Stimulated activated naive CD8-positive, alpha-beta T cell treated with anti-CD3 and anti-CD28 coated beads, Interleukin-15, amount 100 ng/mL, for 72 hours (primary cell): ENCODE data around the gene DAP3.
"Not testable (repeated sequence)": the region's sequence is repeated elsewhere in the genome, so short reads cannot be mapped to it uniquely, and the experiment has no call there.

Experiments used
- ATAC-seq: fragments of 150-1000 bp; cut with Tn5 transposase; 2 replicates; pipeline ENCODE4 v1.10.0; 2021; ENCODE audit warnings: mild to moderate bottlenecking, moderate library complexity
- DNase-seq, 2 donors: peaks; one replicate each; pipeline ENCODE4 v3.0.0; 2021 to 2022
- H3K27ac Mint-ChIP-seq, 2 donors: one replicate each; pipeline ENCODE4 v1.8.0; 2022; ENCODE audit warnings: mild to moderate bottlenecking in 2 of 2, mixed read lengths in 2 of 2, moderate library complexity in 2 of 2
- H3K27me3 Mint-ChIP-seq: one replicate; pipeline ENCODE4 v1.8.0; 2022; ENCODE audit warnings: mixed read lengths
- H3K4me1 Mint-ChIP-seq: one replicate; pipeline ENCODE4 v1.8.0; 2022; ENCODE audit warnings: mild to moderate bottlenecking, mixed read lengths
- H3K4me3 Mint-ChIP-seq, 2 donors: one replicate each; pipeline ENCODE4 v1.8.0; 2022; ENCODE audit warnings: mild to moderate bottlenecking in 2 of 2, mixed read lengths in 2 of 2, moderate library complexity in 1 of 2
- H3K9me3 Mint-ChIP-seq, 2 donors: one replicate each; pipeline ENCODE4 v1.8.0; 2022; ENCODE audit warnings: mixed read lengths in 2 of 2

DAP3 gene

DNA sequence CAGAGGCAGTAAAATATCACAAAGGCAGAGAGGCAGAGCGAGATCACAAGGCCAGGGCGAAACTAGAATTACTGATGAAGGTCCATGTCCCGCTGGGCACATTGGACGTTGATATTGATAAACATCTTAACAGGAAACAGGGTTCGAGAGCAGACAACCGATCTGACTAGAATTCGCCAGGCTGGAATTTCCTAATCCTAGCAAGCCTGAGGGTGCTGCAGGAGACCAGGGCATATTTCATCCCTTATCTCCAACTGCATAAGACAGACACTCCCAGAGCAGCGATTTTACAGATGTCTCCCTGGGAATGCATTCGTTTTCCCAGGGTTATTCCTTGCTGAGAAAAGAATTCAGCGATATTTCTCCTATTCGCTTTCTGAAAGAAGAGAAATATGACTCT is 8.7 kb downstream of the DAP3 start:
- ATAC-seq, H3K27ac Mint-ChIP-seq, H3K4me3 Mint-ChIP-seq, H3K27me3 Mint-ChIP-seq, H3K9me3 Mint-ChIP-seq, DNase-seq: not testable (repeated sequence)
- H3K4me1 Mint-ChIP-seq: peaks cover 64% of the 10 kb centered on the region

DNA sequence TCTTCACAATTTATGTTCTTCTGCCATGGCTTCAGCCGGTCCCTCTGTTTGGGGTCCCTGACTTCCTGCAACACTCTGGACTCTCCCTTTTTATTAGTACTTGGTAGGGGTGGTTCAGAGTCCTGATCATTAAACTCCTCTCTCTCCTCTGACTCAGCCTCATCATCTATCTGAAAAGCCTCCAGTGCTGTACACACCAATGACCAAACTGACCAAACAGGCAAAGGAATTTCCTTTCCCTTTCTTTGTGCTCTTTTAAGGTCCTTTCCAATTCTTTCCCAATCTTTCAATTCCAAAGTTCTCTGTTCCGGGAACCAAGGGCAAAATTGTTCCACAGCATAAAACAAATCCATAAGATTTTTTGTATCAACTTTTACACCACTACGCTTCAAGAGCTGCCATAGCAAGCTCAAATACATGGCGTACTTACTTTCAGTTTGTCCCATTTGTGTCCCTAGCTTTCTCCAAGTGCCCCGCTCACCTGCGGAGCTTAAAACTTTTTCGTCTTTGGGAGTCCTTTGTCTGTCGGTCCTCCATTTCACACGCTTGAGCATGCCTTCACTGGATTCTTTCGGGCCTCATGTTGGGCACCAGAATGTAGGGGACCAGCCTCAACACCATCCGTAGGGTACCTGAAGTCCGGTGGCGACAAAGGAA is 9.6 kb downstream of the DAP3 start:
- DNase-seq (no peak), ATAC-seq (no peak)
- Mint-ChIP-seq H3K27ac (no peak overlapping the region), H3K27me3 (no peaks in the 10 kb centered on the region), H3K9me3 (no peaks in the 10 kb centered on the region), H3K4me3 (no peak overlapping the region), H3K4me1 (peaks cover 60% of the 10 kb centered on the region)

DNA sequence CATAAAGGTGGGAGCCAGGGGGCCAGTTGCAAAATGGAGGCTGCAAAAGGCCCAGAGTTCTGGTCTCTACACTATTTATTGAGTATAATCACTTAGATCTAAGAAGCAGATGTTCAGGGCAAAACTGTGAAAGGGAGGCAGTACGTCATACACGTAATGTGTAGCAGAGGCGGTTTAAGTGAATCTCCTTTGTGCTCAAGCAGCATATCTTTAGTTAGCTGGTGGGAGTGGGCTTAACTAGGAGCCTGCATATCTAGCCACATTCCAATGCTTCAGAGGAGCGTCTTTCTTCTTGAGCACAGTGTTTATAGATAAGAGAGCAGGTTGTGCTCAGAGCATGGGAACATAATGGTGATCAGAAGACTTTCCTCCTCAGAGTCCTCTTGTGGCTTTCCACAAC is 10.2 kb downstream of the DAP3 start:
- H3K4me3 Mint-ChIP-seq, ATAC-seq, DNase-seq, H3K9me3 Mint-ChIP-seq, H3K27me3 Mint-ChIP-seq, H3K27ac Mint-ChIP-seq: not testable (repeated sequence)
- H3K4me1 Mint-ChIP-seq: peaks cover 58% of the 10 kb centered on the region

DNA sequence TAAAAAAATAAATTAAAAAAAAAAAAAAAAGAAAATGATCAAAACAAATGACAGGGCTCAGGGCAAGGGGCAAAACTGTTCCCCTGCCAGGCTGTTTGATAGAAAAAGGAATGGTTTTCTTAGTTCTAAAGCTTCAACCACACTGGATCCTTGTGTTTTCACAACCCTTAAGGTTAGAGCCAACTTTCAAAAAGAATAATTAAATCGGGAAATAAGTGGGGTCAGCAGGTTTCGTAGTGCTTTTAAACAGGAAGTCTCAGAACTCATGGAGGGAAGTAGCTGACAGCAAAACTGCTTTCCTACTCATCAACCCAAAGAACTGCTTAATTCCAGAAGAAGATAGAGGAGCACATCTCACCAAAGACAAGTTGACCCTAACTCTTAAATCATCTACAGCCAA is 12.8 kb downstream of the DAP3 start:
- not testable (repeated sequence) for DNase-seq, H3K27ac Mint-ChIP-seq, H3K4me3 Mint-ChIP-seq, H3K9me3 Mint-ChIP-seq, ATAC-seq, H3K27me3 Mint-ChIP-seq
- H3K4me1 Mint-ChIP-seq: peaks cover 42% of the 10 kb centered on the region

DNA sequence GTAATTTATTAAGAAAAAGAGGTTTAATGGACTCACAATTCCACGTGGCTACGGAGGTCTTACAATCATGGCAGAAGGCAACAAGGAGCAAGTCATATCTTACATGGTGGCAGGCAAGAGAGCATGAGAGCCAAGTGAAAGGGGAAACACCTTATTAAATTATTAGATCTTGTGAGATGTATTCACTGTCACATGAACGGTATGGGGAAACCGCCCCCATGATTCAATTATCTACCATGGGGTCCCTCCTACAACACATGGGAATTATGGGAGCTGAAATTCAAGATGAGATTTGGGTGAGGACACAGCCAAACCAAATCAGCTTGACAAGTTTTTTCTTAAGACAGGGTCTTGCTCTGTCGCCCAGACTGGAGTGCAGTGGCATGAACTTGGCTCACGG is 14.3 kb downstream of the DAP3 start:
- no peak for ATAC-seq
- H3K27ac Mint-ChIP-seq: peak overlapping the region; percentile 19 to 57

DNA sequence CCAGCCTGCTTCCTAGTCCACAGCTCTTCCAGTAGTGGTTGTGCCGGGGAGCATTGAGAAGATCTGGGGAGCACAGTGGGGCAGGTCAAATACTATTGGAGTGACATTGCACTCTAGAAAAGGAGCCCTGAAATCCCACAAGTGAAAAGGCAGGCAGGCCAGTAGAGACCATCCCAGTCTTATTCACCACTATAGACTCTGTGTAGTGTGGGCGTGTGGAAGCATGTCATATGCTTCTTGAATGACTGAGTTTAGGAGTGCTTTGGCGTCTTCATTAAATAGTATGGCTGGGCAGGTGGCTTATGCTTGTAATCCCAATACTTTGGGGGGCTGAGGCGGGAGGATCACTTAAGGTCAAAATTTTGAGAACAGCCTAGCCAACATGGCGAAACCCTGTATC is 15.5 kb downstream of the DAP3 start:
- not testable (repeated sequence) for H3K4me3 Mint-ChIP-seq, ATAC-seq, DNase-seq, H3K27me3 Mint-ChIP-seq, H3K9me3 Mint-ChIP-seq
- Mint-ChIP-seq H3K27ac (peak overlapping the region in 1 of 2 donors; percentile 66), H3K4me1 (peaks cover 36% of the 10 kb centered on the region)

More for the DNA sequence above, 14.3 kb downstream of the DAP3 start:
- H3K9me3 Mint-ChIP-seq: no peaks in the 10 kb centered on the region
- H3K4me1 Mint-ChIP-seq: peaks cover 44% of the 10 kb centered on the region
- no peak overlapping the region for H3K4me3 Mint-ChIP-seq
- no peak for DNase-seq
- H3K27me3 Mint-ChIP-seq: no peaks in the 10 kb centered on the region

DNA sequence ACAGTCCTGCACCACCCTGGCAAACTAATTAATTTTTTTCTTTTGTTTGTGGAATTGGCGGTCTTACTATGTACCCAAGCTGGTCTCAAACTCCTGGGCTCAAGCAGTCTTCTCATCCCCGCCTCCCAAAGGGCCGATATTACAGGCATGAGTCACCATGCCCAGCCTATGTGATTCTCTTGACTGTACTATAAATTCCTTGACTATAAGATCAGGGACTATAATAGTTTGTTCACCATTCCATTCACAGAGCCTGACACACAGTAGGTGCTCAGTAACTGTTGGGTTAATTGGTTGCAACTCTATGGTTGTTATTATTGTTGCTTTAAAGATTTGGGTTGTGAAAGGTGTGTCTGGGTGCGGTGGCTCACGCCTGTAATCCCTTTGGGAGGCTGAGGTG is 17.2 kb downstream of the DAP3 start:
- H3K9me3 Mint-ChIP-seq: no peaks in the 10 kb centered on the region
- H3K27ac Mint-ChIP-seq: no peak overlapping the region
- H3K4me1 Mint-ChIP-seq: peaks cover 30% of the 10 kb centered on the region
- DNase-seq: no peak
- no peak overlapping the region for H3K4me3 Mint-ChIP-seq
- H3K27me3 Mint-ChIP-seq: no peaks in the 10 kb centered on the region
- ATAC-seq: no peak

DNA sequence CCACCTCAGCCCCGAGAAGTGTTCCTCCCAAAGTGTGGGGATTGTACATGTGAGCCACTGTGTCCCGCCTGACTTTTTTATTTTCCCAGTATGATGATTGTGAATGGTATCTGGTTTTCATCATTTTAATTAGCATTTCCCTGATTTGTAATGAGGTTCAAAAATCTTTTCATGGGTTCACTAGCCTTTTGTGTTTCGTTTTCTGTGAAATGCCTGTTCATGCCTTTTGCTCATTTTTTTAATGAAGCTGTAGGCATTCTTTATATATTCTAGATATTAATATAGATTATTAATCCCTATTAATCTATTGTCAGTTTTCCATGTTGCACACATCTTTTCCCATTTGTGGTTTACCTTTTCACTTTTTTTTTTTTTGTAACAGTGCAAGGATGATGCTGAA is 20.5 kb downstream of the DAP3 start:
- peaks cover 16% of the 10 kb centered on the region for H3K4me1 Mint-ChIP-seq
- no peak for ATAC-seq
- peak overlapping the region in 1 of 2 donors; percentile 72 for H3K27ac Mint-ChIP-seq
- H3K9me3 Mint-ChIP-seq: no peaks in the 10 kb centered on the region
- no peak for DNase-seq
- no peaks in the 10 kb centered on the region for H3K27me3 Mint-ChIP-seq
- H3K4me3 Mint-ChIP-seq: no peak overlapping the region

DNA sequence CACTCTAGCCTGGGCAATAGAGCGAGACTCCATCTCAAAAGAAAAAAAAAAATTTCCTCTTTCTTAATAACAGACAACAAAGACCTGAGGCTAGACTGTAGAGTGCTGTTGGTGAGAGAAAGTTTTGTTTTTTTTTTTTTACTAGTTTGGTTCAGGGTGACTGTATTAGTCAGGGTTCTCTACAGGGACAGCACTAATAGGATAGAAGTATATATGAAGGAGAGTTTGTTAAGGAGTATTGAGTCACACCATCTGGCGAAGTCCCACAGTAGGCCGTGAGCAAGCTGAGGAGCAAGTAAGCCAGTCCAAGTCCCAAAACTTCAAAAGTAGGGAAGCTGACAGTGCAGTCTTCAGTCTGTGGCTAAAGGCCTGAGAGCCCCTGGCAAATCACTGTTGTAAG is 22.6 kb downstream of the DAP3 start:
- not testable (repeated sequence) for H3K4me1 Mint-ChIP-seq, H3K27ac Mint-ChIP-seq, H3K4me3 Mint-ChIP-seq, DNase-seq, H3K27me3 Mint-ChIP-seq, ATAC-seq, H3K9me3 Mint-ChIP-seq

DNA sequence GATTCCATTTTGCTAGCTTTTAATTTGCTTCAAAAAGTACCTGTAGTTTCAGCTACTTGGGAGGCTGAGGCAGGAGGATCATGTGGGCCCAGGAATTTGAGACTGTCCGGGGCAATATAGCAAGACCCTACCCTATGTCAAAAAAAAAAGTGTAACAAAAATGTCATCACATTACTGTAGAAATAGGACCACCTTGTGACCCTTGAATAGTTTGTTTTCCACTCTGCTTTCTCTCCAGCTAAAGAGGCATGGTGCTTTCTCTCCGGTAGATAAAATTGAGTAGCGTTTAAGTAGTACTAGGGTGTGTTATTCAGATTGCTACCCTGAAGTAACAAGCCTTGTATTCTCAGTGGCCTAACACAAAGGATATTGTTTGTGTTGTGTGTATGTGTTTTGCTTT is 23.7 kb downstream of the DAP3 start:
- H3K27me3 Mint-ChIP-seq, H3K4me3 Mint-ChIP-seq, ATAC-seq, H3K9me3 Mint-ChIP-seq, H3K4me1 Mint-ChIP-seq, DNase-seq, H3K27ac Mint-ChIP-seq: not testable (repeated sequence)

DNA sequence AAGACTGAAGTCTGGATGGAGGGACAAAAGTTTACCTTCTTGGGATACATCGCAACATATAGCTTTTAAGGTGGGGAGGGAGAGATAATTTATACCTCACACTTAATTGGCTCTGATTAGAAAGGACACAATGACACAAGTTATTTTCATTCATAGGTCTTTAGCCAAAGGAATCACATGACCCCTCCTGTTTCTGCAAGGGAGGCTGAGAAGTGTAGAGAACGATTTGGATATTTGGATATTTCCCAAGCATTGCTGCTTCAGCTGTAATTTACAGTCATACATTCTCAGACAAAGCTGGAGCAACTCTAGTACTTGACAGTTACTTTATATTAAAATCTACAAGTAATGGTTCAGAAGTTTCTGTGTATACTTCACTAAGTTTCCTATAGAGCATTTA is 24.2 kb downstream of the DAP3 start:
- no peak for DNase-seq
- no peaks in the 10 kb centered on the region for H3K27me3 Mint-ChIP-seq
- peaks cover 1% of the 10 kb centered on the region for H3K4me1 Mint-ChIP-seq
- H3K4me3 Mint-ChIP-seq: no peak overlapping the region
- H3K27ac Mint-ChIP-seq: no peak overlapping the region
- no peak for ATAC-seq
- H3K9me3 Mint-ChIP-seq: no peaks in the 10 kb centered on the region

DNA sequence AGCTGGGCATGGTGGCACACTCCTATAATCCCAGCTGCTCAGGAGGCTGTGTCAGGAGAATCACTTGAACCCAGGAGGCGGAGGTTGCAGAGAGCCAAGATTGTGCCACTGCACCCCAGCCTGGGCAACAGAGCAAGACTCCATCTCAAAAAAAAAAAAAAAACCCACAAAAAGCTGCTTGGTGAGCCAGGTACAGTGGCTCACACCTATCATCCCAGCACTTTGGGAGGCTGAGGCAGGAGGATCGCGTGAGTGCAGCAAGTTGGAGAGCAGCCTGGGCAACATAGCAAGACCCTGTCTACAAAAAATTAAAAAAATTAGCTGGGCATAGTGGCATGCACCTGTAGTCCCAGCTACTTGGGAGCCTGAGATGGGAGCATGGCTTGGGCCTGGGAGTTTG is 26.2 kb downstream of the DAP3 start:
- not testable (repeated sequence) for H3K27ac Mint-ChIP-seq, H3K4me3 Mint-ChIP-seq, DNase-seq, H3K4me1 Mint-ChIP-seq, H3K27me3 Mint-ChIP-seq, H3K9me3 Mint-ChIP-seq, ATAC-seq

DNA sequence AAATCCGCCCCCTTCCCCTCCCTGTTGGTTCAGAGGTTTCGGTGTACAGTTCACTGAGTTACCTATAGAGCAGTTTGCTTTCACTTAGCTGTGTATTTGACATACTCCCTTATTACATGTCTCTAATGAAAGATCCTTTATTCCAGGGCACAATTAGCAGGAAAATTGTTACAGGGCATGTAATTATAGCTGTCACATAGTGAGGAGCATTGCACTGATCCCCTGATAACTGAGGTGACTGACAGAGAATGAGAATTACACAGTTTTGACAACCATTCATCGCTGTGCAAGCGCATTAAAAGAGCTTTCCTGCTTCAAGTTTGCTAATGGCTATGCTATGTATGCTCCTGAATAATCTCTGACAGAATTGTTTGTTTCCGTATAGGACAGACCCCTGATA is 26.9 kb downstream of the DAP3 start:
- Mint-ChIP-seq H3K9me3 (no peaks in the 10 kb centered on the region), H3K4me1 (no peaks in the 10 kb centered on the region), H3K4me3 (no peak overlapping the region), H3K27me3 (no peaks in the 10 kb centered on the region), H3K27ac (no peak overlapping the region)
- DNase-seq (no peak), ATAC-seq (no peak)

DNA sequence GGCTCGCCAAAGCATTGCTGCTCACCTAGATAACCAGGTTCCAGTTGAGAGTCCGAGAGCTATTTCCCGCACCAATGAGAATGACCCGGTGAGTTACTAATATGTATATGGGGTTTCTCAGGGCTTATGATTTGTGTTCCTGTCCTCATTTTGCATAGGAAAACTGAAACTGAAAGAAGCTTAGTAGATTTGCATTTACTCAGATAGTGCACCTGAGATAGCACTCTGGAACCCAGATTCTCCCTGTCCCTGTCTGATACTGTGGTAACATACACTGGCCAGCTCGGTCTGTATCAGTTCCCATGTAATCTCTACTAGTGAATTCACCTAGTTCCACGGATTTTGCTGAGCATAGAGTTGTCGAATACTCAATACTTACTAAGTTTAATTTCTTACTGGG is 28.1 kb downstream of the DAP3 start:
- ATAC-seq: no peak
- Mint-ChIP-seq H3K27me3 (no peaks in the 10 kb centered on the region), H3K9me3 (no peaks in the 10 kb centered on the region), H3K27ac (no peak overlapping the region), H3K4me1 (no peaks in the 10 kb centered on the region), H3K4me3 (no peak overlapping the region)
- DNase-seq: no peak

DNA sequence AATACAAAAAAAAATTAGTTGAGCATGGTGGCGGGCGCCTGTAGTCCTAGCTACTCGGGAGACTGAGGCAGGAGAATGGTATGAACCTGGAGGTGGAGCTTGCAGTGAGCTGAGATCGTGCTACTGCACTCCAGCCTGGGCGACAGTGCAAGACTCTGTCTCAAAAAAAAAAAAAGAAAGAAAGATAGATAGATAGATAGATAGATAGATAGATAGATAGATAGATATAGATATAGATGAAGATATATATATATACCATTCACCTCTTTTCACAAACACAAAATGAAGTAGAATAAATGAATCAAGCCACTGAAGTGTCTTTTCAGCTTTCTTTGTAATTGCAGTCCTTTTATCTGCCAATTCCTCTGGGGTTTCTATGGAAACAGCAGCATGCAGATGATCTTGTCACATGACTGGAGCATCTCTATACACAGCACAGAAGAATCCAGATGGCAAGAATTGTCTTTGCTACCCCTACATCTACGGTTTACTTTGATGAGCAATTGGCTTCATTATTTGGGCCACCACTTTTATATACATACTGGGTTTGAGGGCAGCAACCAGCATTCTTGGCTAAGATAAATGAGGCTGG is 29.7 kb downstream of the DAP3 start:
- not testable (repeated sequence) for DNase-seq, H3K27me3 Mint-ChIP-seq, ATAC-seq, H3K4me3 Mint-ChIP-seq, H3K4me1 Mint-ChIP-seq, H3K27ac Mint-ChIP-seq, H3K9me3 Mint-ChIP-seq

DNA sequence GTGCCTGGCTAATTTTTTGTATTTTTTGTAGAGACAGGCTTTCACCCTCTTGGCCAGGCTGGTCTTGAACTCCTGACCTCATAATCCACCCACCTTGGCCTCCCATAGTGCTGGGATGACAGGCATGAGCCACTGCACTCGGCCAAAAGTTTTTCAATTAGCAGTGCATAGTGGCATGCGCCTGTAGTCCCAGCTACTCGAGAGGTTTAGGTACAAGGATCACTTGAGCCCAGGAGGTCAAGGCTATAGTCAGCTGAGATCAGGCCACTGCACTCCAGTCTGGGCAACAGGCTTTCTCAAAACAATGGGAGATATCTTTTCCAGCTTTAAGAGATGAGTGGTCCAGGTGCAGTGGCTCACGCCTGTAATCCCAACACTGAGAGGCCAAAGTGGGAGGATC is 30.8 kb downstream of the DAP3 start:
- H3K4me3 Mint-ChIP-seq: no peak overlapping the region

DNA sequence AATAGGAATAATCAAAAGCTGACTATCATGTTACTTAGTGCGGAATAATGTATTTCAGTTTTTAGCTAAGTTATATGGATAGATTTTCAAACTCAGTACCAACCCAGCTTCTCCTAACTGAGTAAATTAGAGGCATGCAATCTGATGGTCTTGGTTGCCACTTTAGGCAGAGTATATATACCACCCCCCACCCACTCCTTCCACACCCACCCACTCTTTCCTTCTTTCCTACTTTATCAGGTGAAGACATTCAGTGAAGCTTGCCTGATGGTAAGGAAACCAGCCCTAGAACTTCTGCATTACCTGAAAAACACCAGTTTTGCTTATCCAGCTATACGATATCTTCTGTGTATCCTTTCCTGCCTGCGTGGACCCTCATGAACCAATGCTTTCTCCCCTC is 36.3 kb downstream of the DAP3 start:
- Mint-ChIP-seq H3K9me3 (no peaks in the 10 kb centered on the region), H3K27me3 (no peaks in the 10 kb centered on the region), H3K4me3 (no peak overlapping the region), H3K4me1 (no peaks in the 10 kb centered on the region), H3K27ac (no peak overlapping the region)
- DNase-seq: no peak
- no peak for ATAC-seq

More for the DNA sequence above, 30.8 kb downstream of the DAP3 start:
- H3K27me3 Mint-ChIP-seq: no peaks in the 10 kb centered on the region
- no peaks in the 10 kb centered on the region for H3K9me3 Mint-ChIP-seq
- ATAC-seq (no peak), DNase-seq (no peak)
- H3K27ac Mint-ChIP-seq: peak overlapping the region in 1 of 2 donors; percentile 42
- no peaks in the 10 kb centered on the region for H3K4me1 Mint-ChIP-seq
